ENCODE data around the gene PPIA. TPM values are rescaled to one million over a fixed set of nuclear protein-coding genes. Genes with fewer than 3 reads are reported as not detected.
"Not testable (repeated sequence)": the region's sequence is repeated elsewhere in the genome, so short reads cannot be mapped to it uniquely, and the experiment has no call there.

The PPIA gene
- total RNA-seq, 1 donor from 2014 or later: 1,146 TPM

- DNase-seq: no peak
These were observed 42.3 kb downstream of the PPIA start for GRCh38 chr7:44838751-44839150.

- not testable (repeated sequence) for DNase-seq
These were observed 46.2 kb downstream of the PPIA start for GRCh38 chr7:44842675-44843074.

GRCh38 chr7:44843440-44843839 is 47.0 kb downstream of the PPIA start:
- not testable (repeated sequence) for DNase-seq

GRCh38 chr7:44845451-44845850 is 49.0 kb downstream of the PPIA start:
- DNase-seq: no peak

GRCh38 chr7:44846390-44846789 is 49.9 kb downstream of the PPIA start:
- not testable (repeated sequence) for DNase-seq

- no peak for DNase-seq
These were observed 50.5 kb downstream of the PPIA start for GRCh38 chr7:44846816-44847508.

GRCh38 chr7:44847509-44847919 is 51.0 kb downstream of the PPIA start:
- DNase-seq: peak; percentile 95

- DNase-seq: peak; percentile 100
These were observed 51.6 kb downstream of the PPIA start, which contains the start of gene H2AZ2 for GRCh38 chr7:44847920-44848634. Gene H2AZ2 (minus strand): TSS chr7:44848087. CDS start chr7:44847971, 116 bp downstream.

- peak; percentile 15 for DNase-seq
These were observed 52.9 kb downstream of the PPIA start for GRCh38 chr7:44849259-44849884.

- no peak for DNase-seq
These were observed 53.5 kb downstream of the PPIA start for GRCh38 chr7:44849885-44850544.

- no peak for DNase-seq
These were observed 56.1 kb downstream of the PPIA start for GRCh38 chr7:44852590-44852989.

Other genes starting within 250 kb of the PPIA start
- 49.4 TPM for gene DDX56, start 222.8 kb upstream of the PPIA start, total RNA-seq
- gene TMED4, start 214.4 kb upstream of the PPIA start, total RNA-seq: 255 TPM
- 198 TPM for gene OGDH, start 190.1 kb upstream of the PPIA start, total RNA-seq
- gene ZMIZ2, start 47.8 kb upstream of the PPIA start, total RNA-seq: 9.6 TPM
- gene H2AZ2, start 51.4 kb downstream of the PPIA start, total RNA-seq: 165 TPM
- 54.4 TPM for gene PURB, start 88.8 kb downstream of the PPIA start, total RNA-seq
- gene MYO1G, start 182.3 kb downstream of the PPIA start, total RNA-seq: 1.9 TPM
- gene CCM2, start 203.5 kb downstream of the PPIA start, total RNA-seq: 33.7 TPM

Data from tongue (tissue), 2 donors.